ENCODE data around the gene CD47. TPM values are rescaled to one million over a fixed set of nuclear protein-coding genes. Genes with fewer than 3 reads are reported as not detected.

CD47 gene
- total RNA-seq, 2 experiments from 2014 or later = 154 to 157 TPM

- Mint-ChIP-seq H3K4me3 (no peak overlapping the region), H3K27me3 (no peaks in the 10 kb centered on the region), H3K36me3 (peaks cover 6% of the 10 kb centered on the region), H3K9me3 (no peaks in the 10 kb centered on the region), H3K27ac (no peak overlapping the region), H3K4me1 (peaks cover 32% of the 10 kb centered on the region)
- ATAC-seq (ENCODE audit: low read depth) = no peak
- POLR2A ChIA-PET = interaction anchor here (1.4 to 2.9 kb wide), 2 partner anchors 10 to 32 kb away, joined by 3 to 15 read pairs; no protein-coding TSS in a partner anchor
- no peak for DNase-seq
Observed at GRCh38 chr3:108093616-108094015, 2.8 kb upstream of the CD47 start.

GRCh38 chr3:108093021-108093420, 2.2 kb upstream of the CD47 start:
- Mint-ChIP-seq H3K36me3 (peaks cover 6% of the 10 kb centered on the region), H3K27me3 (no peaks in the 10 kb centered on the region), H3K4me1 (peaks cover 34% of the 10 kb centered on the region), H3K4me3 (no peak overlapping the region), H3K9me3 (no peaks in the 10 kb centered on the region), H3K27ac (peak overlapping the region; percentile 16)
- ATAC-seq (ENCODE audit: low read depth) = no peak
- DNase-seq = no peak
- POLR2A ChIA-PET = interaction anchor here (1.3 to 2.9 kb wide), 4 partner anchors 10 to 33 kb away, joined by 3 to 15 read pairs (median 3); no protein-coding TSS in a partner anchor

GRCh38 chr3:108092501-108092900, 1.7 kb upstream of the CD47 start:
- Mint-ChIP-seq H3K4me1 (peaks cover 39% of the 10 kb centered on the region), H3K36me3 (peaks cover 6% of the 10 kb centered on the region), H3K9me3 (no peaks in the 10 kb centered on the region), H3K27ac (peak overlapping the region; percentile 89), H3K27me3 (no peaks in the 10 kb centered on the region), H3K4me3 (peak overlapping the region; percentile 87)
- ATAC-seq (ENCODE audit: low read depth) = no peak
- POLR2A ChIA-PET = interaction anchor here (1.0 to 2.9 kb wide), 5 partner anchors 9 to 33 kb away, joined by 3 to 15 read pairs (median 3); no protein-coding TSS in a partner anchor
- no peak for DNase-seq

- no peak for DNase-seq
- no peak for ATAC-seq (ENCODE audit: low read depth)
- H3K4me3 Mint-ChIP-seq = peak overlapping the region; percentile 87
- H3K27me3 Mint-ChIP-seq = no peaks in the 10 kb centered on the region
- POLR2A ChIA-PET = interaction anchor here (1.0 to 2.9 kb wide), 4 partner anchors 14 to 34 kb away, joined by 3 to 15 read pairs (median 4); no protein-coding TSS in a partner anchor
- peaks cover 6% of the 10 kb centered on the region for H3K36me3 Mint-ChIP-seq
- H3K27ac Mint-ChIP-seq = peak overlapping the region; percentile 89
- no peaks in the 10 kb centered on the region for H3K9me3 Mint-ChIP-seq
- H3K4me1 Mint-ChIP-seq = peaks cover 36% of the 10 kb centered on the region
Observed at GRCh38 chr3:108091498-108092250, 843 bp upstream of the CD47 start.

GRCh38 chr3:108090049-108090700, 656 bp downstream of the CD47 start:
- H3K4me1 Mint-ChIP-seq = peaks cover 29% of the 10 kb centered on the region
- H3K9me3 Mint-ChIP-seq = no peaks in the 10 kb centered on the region
- H3K27ac Mint-ChIP-seq = peak overlapping the region; percentile 99
- peak; percentile 6 for ATAC-seq (ENCODE audit: low read depth)
- POLR2A ChIA-PET = interaction anchor here (1.0 to 4.2 kb wide), 5 partner anchors 11 to 133 kb away, joined by 3 to 50 read pairs (median 6); no protein-coding TSS in a partner anchor
- DNase-seq = no peak
- H3K27me3 Mint-ChIP-seq = no peaks in the 10 kb centered on the region
- H3K36me3 Mint-ChIP-seq = peaks cover 6% of the 10 kb centered on the region
- peak overlapping the region; percentile 99 for H3K4me3 Mint-ChIP-seq

GRCh38 chr3:108089579-108089978, 1.3 kb downstream of the CD47 start:
- no peak for ATAC-seq (ENCODE audit: low read depth)
- Mint-ChIP-seq H3K27me3 (no peaks in the 10 kb centered on the region), H3K4me3 (peak overlapping the region; percentile 99), H3K36me3 (peaks cover 6% of the 10 kb centered on the region), H3K4me1 (peaks cover 27% of the 10 kb centered on the region), H3K27ac (peak overlapping the region; percentile 99), H3K9me3 (no peaks in the 10 kb centered on the region)
- no peak for DNase-seq
- POLR2A ChIA-PET = interaction anchor here (1.0 to 4.2 kb wide), 5 partner anchors 11 to 133 kb away, joined by 3 to 50 read pairs (median 6); no protein-coding TSS in a partner anchor

GRCh38 chr3:108088697-108089096, 2.1 kb downstream of the CD47 start:
- Mint-ChIP-seq H3K4me1 (peaks cover 27% of the 10 kb centered on the region), H3K9me3 (no peaks in the 10 kb centered on the region), H3K27me3 (no peaks in the 10 kb centered on the region), H3K4me3 (peak overlapping the region; percentile 86), H3K36me3 (peaks cover 6% of the 10 kb centered on the region), H3K27ac (peak overlapping the region; percentile 74)
- POLR2A ChIA-PET = interaction anchor here (1.3 to 4.2 kb wide), 4 partner anchors 9 to 134 kb away, joined by 4 to 50 read pairs (median 6); partner anchors contain the start of gene IFT57
- DNase-seq (no peak), ATAC-seq (ENCODE audit: low read depth) (peak; percentile 16)

GRCh38 chr3:108088146-108088545, 2.7 kb downstream of the CD47 start:
- Mint-ChIP-seq H3K4me1 (peaks cover 26% of the 10 kb centered on the region), H3K27ac (peak overlapping the region; percentile 14), H3K36me3 (peaks cover 6% of the 10 kb centered on the region), H3K9me3 (no peaks in the 10 kb centered on the region), H3K4me3 (no peak overlapping the region), H3K27me3 (no peaks in the 10 kb centered on the region)
- POLR2A ChIA-PET = interaction anchor here (1.3 to 4.2 kb wide), 4 partner anchors 8 to 135 kb away, joined by 4 to 50 read pairs (median 6); partner anchors contain the start of gene IFT57
- ATAC-seq (ENCODE audit: low read depth) (no peak), DNase-seq (no peak)

GRCh38 chr3:108086653-108087052, 4.2 kb downstream of the CD47 start:
- ATAC-seq (ENCODE audit: low read depth) (no peak), DNase-seq (no peak)
- Mint-ChIP-seq H3K9me3 (no peaks in the 10 kb centered on the region), H3K4me3 (no peak overlapping the region), H3K36me3 (peaks cover 4% of the 10 kb centered on the region), H3K27ac (no peak overlapping the region), H3K4me1 (peaks cover 22% of the 10 kb centered on the region), H3K27me3 (no peaks in the 10 kb centered on the region)
- POLR2A ChIA-PET = interaction anchor here (4.2 kb wide), 1 partner anchor 40 kb away, joined by 50 read pairs; no protein-coding TSS in a partner anchor

- no peaks in the 10 kb centered on the region for H3K27me3 Mint-ChIP-seq
- POLR2A ChIA-PET = no interaction called here
- no peaks in the 10 kb centered on the region for H3K9me3 Mint-ChIP-seq
- H3K4me1 Mint-ChIP-seq = peaks cover 27% of the 10 kb centered on the region
- no peak overlapping the region for H3K4me3 Mint-ChIP-seq
- no peak overlapping the region for H3K27ac Mint-ChIP-seq
- ATAC-seq (ENCODE audit: low read depth) = no peak
- peaks cover 3% of the 10 kb centered on the region for H3K36me3 Mint-ChIP-seq
- DNase-seq = no peak
Observed at GRCh38 chr3:108085810-108086350, 5.0 kb downstream of the CD47 start.

- ATAC-seq (ENCODE audit: low read depth) (no peak), DNase-seq (no peak)
- H3K27me3 Mint-ChIP-seq = no peaks in the 10 kb centered on the region
- no peak overlapping the region for H3K4me3 Mint-ChIP-seq
- POLR2A ChIA-PET = interaction anchor here (1.2 kb wide), 1 partner anchor 40 kb away, joined by 3 read pairs; no protein-coding TSS in a partner anchor
- peaks cover 2% of the 10 kb centered on the region for H3K36me3 Mint-ChIP-seq
- no peaks in the 10 kb centered on the region for H3K9me3 Mint-ChIP-seq
- no peak overlapping the region for H3K27ac Mint-ChIP-seq
- H3K4me1 Mint-ChIP-seq = peaks cover 28% of the 10 kb centered on the region
Observed at GRCh38 chr3:108085370-108085769, 5.5 kb downstream of the CD47 start.

- no peaks in the 10 kb centered on the region for H3K9me3 Mint-ChIP-seq
- peaks cover 43% of the 10 kb centered on the region for H3K4me1 Mint-ChIP-seq
- ATAC-seq (ENCODE audit: low read depth) = peak; percentile 47
- H3K4me3 Mint-ChIP-seq = peak overlapping the region; percentile 2
- H3K27me3 Mint-ChIP-seq = no peaks in the 10 kb centered on the region
- no peak for DNase-seq
- H3K36me3 Mint-ChIP-seq = peaks cover 28% of the 10 kb centered on the region
- no peak overlapping the region for H3K27ac Mint-ChIP-seq
- POLR2A ChIA-PET = interaction anchor here (1.0 kb wide), 1 partner anchor 9 kb away, joined by 4 read pairs; no protein-coding TSS in a partner anchor
Observed at GRCh38 chr3:108079877-108080276, 11.0 kb downstream of the CD47 start.

- Mint-ChIP-seq H3K27ac (no peak overlapping the region), H3K4me3 (no peak overlapping the region), H3K9me3 (no peaks in the 10 kb centered on the region), H3K27me3 (no peaks in the 10 kb centered on the region), H3K4me1 (peaks cover 45% of the 10 kb centered on the region), H3K36me3 (peaks cover 28% of the 10 kb centered on the region)
- no peak for DNase-seq
- ATAC-seq (ENCODE audit: low read depth) = no peak
- POLR2A ChIA-PET = no interaction called here
Observed at GRCh38 chr3:108079043-108079442, 11.8 kb downstream of the CD47 start.
